HepG2 (cell line): ENCODE measurements around the gene POLE3. TPM values are rescaled to one million over a fixed set of nuclear protein-coding genes. Genes with fewer than 3 reads are reported as not detected.
A peak's percentile ranks its signal among the peaks of the same experiment; 100 is the strongest.

Source experiments
- CCDC6 ChIP-seq: sonication (generic); formaldehyde crosslinking; IDR thresholded peaks from 2 replicates; pipeline ENCODE4 v1.8.1; 2022; ENCODE audit warnings: mild to moderate bottlenecking, missing genetic modification reagents, moderate library complexity
- CENPX ChIP-seq: sonication (generic); formaldehyde crosslinking; IDR thresholded peaks from 2 replicates; pipeline ENCODE4 v1.9.0; 2021; ENCODE audit warnings: mild to moderate bottlenecking, missing genetic modification reagents, moderate library complexity
- CREM ChIP-seq, 2 experiments: sonication (generic) in 1 of 2; formaldehyde crosslinking in 1 of 2; IDR thresholded peaks; 2 replicates each; pipeline versions ENCODE4 v1.4.0 to v1.6.1; 2016 to 2020; ENCODE audit warnings: antibody characterized with exemption in 1 of 2, mild to moderate bottlenecking in 1 of 2, missing genetic modification reagents in 1 of 2
- ELF4 ChIP-seq: sonication (generic); formaldehyde crosslinking; IDR thresholded peaks from 2 replicates; pipeline ENCODE4 v1.5.0; 2020; ENCODE audit warnings: missing genetic modification reagents, mild to moderate bottlenecking, moderate library complexity, borderline replicate concordance
- ETV5 ChIP-seq: IDR thresholded peaks from 2 replicates; pipeline ENCODE4 v1.6.1; 2018; ENCODE audit warnings: missing biosample characterization, missing genetic modification reagents, inconsistent platforms, borderline replicate concordance
- EZH2 ChIP-seq: conservative IDR thresholded peaks from 2 replicates; pipeline ENCODE4 v1.6.1; 2012; ENCODE audit warnings: mild to moderate bottlenecking, low read depth, low read length, moderate library complexity
- MAFK ChIP-seq, 2 experiments: IDR thresholded peaks in 1 of 2; conservative IDR thresholded peaks in 1 of 2; 2 replicates each; pipeline ENCODE4 v1.6.1; 2011; ENCODE audit warnings: improper control_type of control experiment in 2 of 2, low read length in 2 of 2
- MEF2D ChIP-seq: sonication (generic); formaldehyde crosslinking; IDR thresholded peaks from 2 replicates; pipeline ENCODE4 v1.5.1; 2020; ENCODE audit warnings: mild to moderate bottlenecking, missing genetic modification reagents
- MEIS1 ChIP-seq: sonication (generic); formaldehyde crosslinking; IDR thresholded peaks from 2 replicates; pipeline ENCODE4 v1.9.0; 2021; ENCODE audit warnings: mild to moderate bottlenecking, missing genetic modification reagents, moderate library complexity, borderline replicate concordance
- NAIF1 ChIP-seq: sonication (generic); formaldehyde crosslinking; IDR thresholded peaks from 2 replicates; pipeline ENCODE4 v1.5.0; 2020; ENCODE audit warnings: mild to moderate bottlenecking, missing genetic modification reagents, borderline replicate concordance
- NCOA2 ChIP-seq: sonication (generic); formaldehyde crosslinking; IDR thresholded peaks from 2 replicates; pipeline ENCODE4 v1.8.0; 2022; ENCODE audit warnings: inconsistent platforms
- NKX3-1 ChIP-seq: sonication (generic); formaldehyde crosslinking; IDR thresholded peaks from 2 replicates; pipeline ENCODE4 v1.5.0; 2020; ENCODE audit warnings: missing genetic modification reagents
- PAF1 ChIP-seq: IDR thresholded peaks from 2 replicates; pipeline ENCODE4 v1.6.1; 2016; ENCODE audit warnings: missing genetic modification reagents, missing compliant biosample characterization
- SNAPC5 ChIP-seq: sonication (generic); formaldehyde crosslinking; IDR thresholded peaks from 2 replicates; pipeline ENCODE4 v1.8.1; 2023; ENCODE audit warnings: mild to moderate bottlenecking, missing genetic modification reagents, borderline replicate concordance
- SOX13 ChIP-seq, 3 experiments: fragments of 450-650 bp in 1 of 3; sonication (generic) in 1 of 3; formaldehyde crosslinking in 1 of 3; IDR thresholded peaks in 2 of 3; conservative IDR thresholded peaks in 1 of 3; 2 replicates each; pipeline versions ENCODE4 v1.5.0 to v1.6.1; 2016 to 2020; ENCODE audit warnings: antibody characterized with exemption in 1 of 3, mild to moderate bottlenecking in 1 of 3, missing compliant biosample characterization in 1 of 3, missing genetic modification reagents in 1 of 3, moderate library complexity in 1 of 3
- ZIK1 ChIP-seq: sonication (generic); formaldehyde crosslinking; IDR thresholded peaks from 2 replicates; pipeline ENCODE4 v1.5.0; 2020; ENCODE audit warnings: mild to moderate bottlenecking, low read depth, missing genetic modification reagents, borderline replicate concordance
- ZKSCAN5 ChIP-seq: sonication (generic); formaldehyde crosslinking; IDR thresholded peaks from 2 replicates; pipeline ENCODE4 v1.5.1; 2020; ENCODE audit warnings: mild to moderate bottlenecking, missing genetic modification reagents
- ZNF160 ChIP-seq: sonication (generic); formaldehyde crosslinking; IDR thresholded peaks from 2 replicates; pipeline ENCODE4 v1.8.0; 2022; ENCODE audit warnings: mild to moderate bottlenecking, inconsistent platforms, missing genetic modification reagents
- ZNF224 ChIP-seq: sonication (generic); formaldehyde crosslinking; IDR thresholded peaks from 2 replicates; pipeline ENCODE4 v1.5.0; 2020; ENCODE audit warnings: mild to moderate bottlenecking, missing genetic modification reagents
- ZNF225 ChIP-seq: sonication (generic); formaldehyde crosslinking; IDR thresholded peaks from 2 replicates; pipeline ENCODE4 v1.4.0; 2020; ENCODE audit warnings: mild to moderate bottlenecking, missing genetic modification reagents
- ZNF329 ChIP-seq: sonication (generic); formaldehyde crosslinking; IDR thresholded peaks from 2 replicates; pipeline ENCODE4 v1.9.0; 2021; ENCODE audit warnings: low read depth, mild to moderate bottlenecking, missing genetic modification reagents
- ZNF562 ChIP-seq: sonication (generic); formaldehyde crosslinking; IDR thresholded peaks from 2 replicates; pipeline ENCODE4 v1.8.0; 2022; ENCODE audit warnings: missing genetic modification reagents, borderline replicate concordance
- ZNF567 ChIP-seq: sonication (generic); formaldehyde crosslinking; IDR thresholded peaks from 2 replicates; pipeline ENCODE4 v1.8.1; 2023; ENCODE audit warnings: mild to moderate bottlenecking, missing genetic modification reagents, borderline replicate concordance
- ZNF616 ChIP-seq: sonication (generic); formaldehyde crosslinking; IDR thresholded peaks from 2 replicates; pipeline ENCODE4 v1.5.0; 2020; ENCODE audit warnings: low read depth, mild to moderate bottlenecking, missing genetic modification reagents
- ZNF629 ChIP-seq: sonication (generic); formaldehyde crosslinking; conservative IDR thresholded peaks from 2 replicates; pipeline ENCODE4 v1.5.0; 2020; ENCODE audit warnings: missing genetic modification reagents
- ZNF761 ChIP-seq: sonication (generic); formaldehyde crosslinking; conservative IDR thresholded peaks from 2 replicates; pipeline ENCODE4 v1.4.0; 2020; ENCODE audit warnings: mild to moderate bottlenecking, missing genetic modification reagents
- ZNF766 ChIP-seq: sonication (generic); formaldehyde crosslinking; IDR thresholded peaks from 2 replicates; pipeline ENCODE4 v1.5.0; 2020; ENCODE audit warnings: missing genetic modification reagents, borderline replicate concordance
- ZSCAN22 ChIP-seq: sonication (generic); formaldehyde crosslinking; IDR thresholded peaks from 2 replicates; pipeline ENCODE4 v1.4.0; 2020; ENCODE audit warnings: mild to moderate bottlenecking, missing genetic modification reagents
- polyA plus RNA-seq, 8 experiments: library from polyadenylated mRNA; depleted of rRNA in 3 of 8; stranded (reverse) in 7 of 8; unstranded in 1 of 8; fragments of >200 nt; fragmentation: Illumina TruSeq in 4 of 8; extraction: Trizol in 4 of 8; gene quantifications; 2 replicates each; pipeline versions ENCODE4 v1.2.1 to v1.2.3, GENCODE V29; 2011 to 2016; ENCODE audit warnings: low read depth in 4 of 8, missing spikeins in 1 of 8, mixed read lengths in 1 of 8; ENCODE audit not compliant: insufficient read depth in 1 of 8
- total RNA-seq, 5 experiments: library from RNA; depleted of rRNA; stranded (reverse); fragments of >200 nt; fragmentation: Illumina TruSeq; extraction: Trizol; gene quantifications; 2 replicates each; pipeline ENCODE4 v1.2.3, GENCODE V29; 2016; ENCODE audit warnings: low read depth in 1 of 5
- TF ChIP-seq, protein P1 (sequence below): sonication (generic); formaldehyde crosslinking; IDR thresholded peaks from 2 replicates; pipeline ENCODE4 v1.4.0; 2020; ENCODE audit warnings: low read depth, mild to moderate bottlenecking, missing genetic modification reagents

Gene POLE3
- total and polyA plus RNA-seq, 2 of the 13 experiments (the other 11 are each of a cell fraction or from before 2014, with no cell fraction given): 36.0 to 77.2 TPM

GRCh38 chr9:113401027-113401792 lies 9.3 kb downstream of the POLE3 start, which contains the start of gene ALAD (continued):
- TF ChIP-seq SOX13 (IDR thresholded peaks at IDR 0.05) (no peak), SOX13 (CRISPR knock-in tag; conservative IDR thresholded peaks at IDR 0.05 in 1 of 2, IDR thresholded peaks at IDR 0.05 in 1 of 2) (peak in 1 of 2 experiments; percentile 53; a peak in 1 of 4 replicates), ZNF160 (CRISPR knock-in tag) (peak; percentile 68; the same call in 1 of the 2 replicates), ZSCAN22 (CRISPR knock-in tag) (no peak), CCDC6 (no peak), MEIS1 (CRISPR knock-in tag) (no peak), ZIK1 (peak; percentile 71), ZNF616 (0 out of 2 replicates have a peak, but pooled peaks have one; percentile 74), SNAPC5 (CRISPR knock-in tag) (0 out of 2 replicates have a peak, but pooled peaks have one; percentile 14), EZH2 (no peak), ETV5 (CRISPR knock-in tag) (peak; percentile 85; the same call in 1 of the 2 replicates), NCOA2 (CRISPR knock-in tag) (peak; percentile 46; the same call in 1 of the 2 replicates), ZNF224 (CRISPR knock-in tag) (no peak), ELF4 (CRISPR knock-in tag) (peak; percentile 54; the same call in 1 of the 2 replicates), ZNF225 (CRISPR knock-in tag) (0 out of 2 replicates have a peak, but pooled peaks have one; percentile 40), MAFK (conservative IDR thresholded peaks at IDR 0.05 in 1 of 2, IDR thresholded peaks at IDR 0.05 in 1 of 2; ENCODE audit: low read length in 2 of 2) (peak in 1 of 2 experiments; percentile 36; a peak in 2 of 4 replicates), NAIF1 (CRISPR knock-in tag) (no peak), PAF1 (CRISPR knock-in tag) (no peak), ZKSCAN5 (CRISPR knock-in tag) (no peak), ZNF761 (peak; percentile 70; the same call in 1 of the 2 replicates), ZNF567 (CRISPR knock-in tag) (no peak), CREM (IDR thresholded peaks at IDR 0.05) (no peak), CREM (CRISPR knock-in tag; IDR thresholded peaks at IDR 0.05) (no peak), ZNF562 (CRISPR knock-in tag) (no peak), CENPX (CRISPR knock-in tag) (no peak), ZNF766 (CRISPR knock-in tag) (peak; percentile 50; the same call in 1 of the 2 replicates), ZNF629 (CRISPR knock-in tag) (0 out of 2 replicates have a peak, but pooled peaks have one; percentile 13), MEF2D (CRISPR knock-in tag) (peak; percentile 83; the same call in 1 of the 2 replicates), ZNF329 (CRISPR knock-in tag) (peak; percentile 33; the same call in 1 of the 2 replicates), NKX3-1 (CRISPR knock-in tag) (peak; percentile 30; the same call in 1 of the 2 replicates)
- TF ChIP-seq, protein P1, sequence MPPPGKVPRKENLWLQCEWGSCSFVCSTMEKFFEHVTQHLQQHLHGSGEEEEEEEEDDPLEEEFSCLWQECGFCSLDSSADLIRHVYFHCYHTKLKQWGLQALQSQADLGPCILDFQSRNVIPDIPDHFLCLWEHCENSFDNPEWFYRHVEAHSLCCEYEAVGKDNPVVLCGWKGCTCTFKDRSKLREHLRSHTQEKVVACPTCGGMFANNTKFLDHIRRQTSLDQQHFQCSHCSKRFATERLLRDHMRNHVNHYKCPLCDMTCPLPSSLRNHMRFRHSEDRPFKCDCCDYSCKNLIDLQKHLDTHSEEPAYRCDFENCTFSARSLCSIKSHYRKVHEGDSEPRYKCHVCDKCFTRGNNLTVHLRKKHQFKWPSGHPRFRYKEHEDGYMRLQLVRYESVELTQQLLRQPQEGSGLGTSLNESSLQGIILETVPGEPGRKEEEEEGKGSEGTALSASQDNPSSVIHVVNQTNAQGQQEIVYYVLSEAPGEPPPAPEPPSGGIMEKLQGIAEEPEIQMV (CRISPR knock-in tag): peak; percentile 97
